ENCODE measurements around the gene TOMM20. TPM values are rescaled to one million over a fixed set of nuclear protein-coding genes. Genes with fewer than 3 reads are reported as not detected.
A peak's percentile ranks its signal among the peaks of the same experiment; 100 is the strongest.

TOMM20 gene
- total and polyA plus RNA-seq, 2 experiments from 2014 or later, result 138 to 159 TPM

- Histone ChIP-seq H3K27me3 (ENCODE audit: insufficient read depth) (no peaks in the 10 kb centered on the region), H3K4me1 (ENCODE audit: insufficient read depth) (peaks cover 22% of the 10 kb centered on the region), H3K9me2 (ENCODE audit: insufficient read depth) (no peaks in the 10 kb centered on the region), H3K27ac (ENCODE audit: low read depth) (no peak overlapping the region), H2AFZ (no peak overlapping the region), H3K79me2 (replicated peaks; ENCODE audit: insufficient read depth) (peaks cover 95% of the 10 kb centered on the region), H3K4me2 (peak overlapping the region; percentile 56; the same call in 1 of the 2 replicates), H3K4me3 (no peak overlapping the region), H3K36me3 (ENCODE audit: insufficient read depth) (peaks cover 58% of the 10 kb centered on the region), H3F3A (replicated peaks; ENCODE audit: low read depth) (no peaks in the 10 kb centered on the region; the same call in 1 of the 2 replicates), H4K20me1 (replicated peaks; ENCODE audit: insufficient read depth) (peaks cover 60% of the 10 kb centered on the region)
- Mint-ChIP-seq H3K27ac (peak overlapping the region; percentile 61; the same call in 1 of the 2 replicates), H3K9me3 (no peaks in the 10 kb centered on the region; the same call in 2 of the 3 replicates), H3K4me1 (peaks cover 15% of the 10 kb centered on the region; the same call in 2 of the 3 replicates), H3K36me3 (ENCODE audit: low read depth) (peaks cover 80% of the 10 kb centered on the region), H3K27me3 (ENCODE audit: insufficient read depth, low read depth, poor library complexity) (peaks cover 13% of the 10 kb centered on the region), H3K4me3 (no peak overlapping the region)
- ATAC-seq, result no peak
- no peak for DNase-seq (ENCODE audit: low spot score)
- TF ChIP-seq POLR2AphosphoS5 (IDR thresholded peaks at IDR 0.05; ENCODE audit: low read depth) (no peak), EZH2 (IDR thresholded peaks at IDR 0.05; ENCODE audit: low read depth, unreplicated experiment) (no peak), EZH2phosphoT487 (IDR thresholded peaks at IDR 0.05; ENCODE audit: unreplicated experiment) (no peak), NANOG (IDR thresholded peaks at IDR 0.05; ENCODE audit: borderline replicate concordance) (no peak), ZNF462 (CRISPR knock-in tag; IDR thresholded peaks at IDR 0.05) (no peak), CREB1 (CRISPR knock-in tag; IDR thresholded peaks at IDR 0.05; ENCODE audit: low read depth) (no peak), ZNF331 (CRISPR knock-in tag; IDR thresholded peaks at IDR 0.05; ENCODE audit: low read depth) (no peak), REST (IDR thresholded peaks at IDR 0.05; ENCODE audit: unreplicated experiment) (no peak), JUNB (IDR thresholded peaks at IDR 0.05; ENCODE audit: unreplicated experiment) (no peak), CTCF (conservative IDR thresholded peaks at IDR 0.05; ENCODE audit: low read depth in 2 of 2) (no peak), ETS1 (IDR thresholded peaks at IDR 0.05) (no peak), ZNF114 (CRISPR knock-in tag; IDR thresholded peaks at IDR 0.05) (no peak), STAT1 (IDR thresholded peaks at IDR 0.05; ENCODE audit: unreplicated experiment) (no peak)
Measured at GRCh38 chr1:235124111-235124510, 4.5 kb downstream of the TOMM20 start.
